Sigmoid colon (tissue), 7 donors: Measurements from ENCODE around the gene FMN2. TPM values are rescaled to one million over a fixed set of nuclear protein-coding genes. Genes with fewer than 3 reads are reported as not detected.
A peak's percentile ranks its signal among the peaks of the same experiment; 100 is the strongest.

Source experiments
- DNase-seq: peaks from one replicate; pipeline ENCODE4 v3.0.0-alpha.2; 2019
- H3K27ac ChIP-seq, 4 donors: fragments of 200-600 bp; sonication (generic); one replicate each; pipeline ENCODE4 v1.5.1; 2016 to 2019; ENCODE audit warnings: mild to moderate bottlenecking in 1 of 4
- H3K27me3 ChIP-seq, 3 donors: fragments of 200-600 bp; sonication (generic); one replicate each; pipeline ENCODE4 v1.5.1; 2019; ENCODE audit warnings: mild to moderate bottlenecking in 1 of 3
- H3K36me3 ChIP-seq, 4 donors: fragments of 200-600 bp; sonication (generic); one replicate each; pipeline ENCODE4 v1.5.1; 2016 to 2019
- H3K4me1 ChIP-seq, 4 donors: fragments of 200-600 bp; sonication (generic); one replicate each; pipeline ENCODE4 v1.5.1; 2017 to 2019
- H3K4me3 ChIP-seq, 4 donors: fragments of 200-600 bp; sonication (generic); one replicate each; pipeline ENCODE4 v1.5.1; 2017 to 2019; ENCODE audit warnings: mild to moderate bottlenecking in 2 of 4, moderate library complexity in 1 of 4
- H3K9me3 ChIP-seq, 4 donors: fragments of 200-600 bp in 3 of 4; sonication (generic) in 3 of 4; one replicate each; pipeline versions ENCODE4 v1.5.1 to v1.6.1; 2013 to 2019
- EP300 ChIP-seq, 4 donors: sonication (generic); formaldehyde crosslinking; IDR thresholded peaks; one replicate each; pipeline ENCODE4 v1.6.1; 2017; ENCODE audit warnings: antibody characterized with exemption in 4 of 4
- POLR2A ChIP-seq, 2 donors: fragments of 450-650 bp; IDR thresholded peaks; one replicate each; pipeline ENCODE4 v1.6.1; 2016; ENCODE audit warnings: antibody characterized with exemption in 2 of 2, mild to moderate bottlenecking in 2 of 2, moderate library complexity in 2 of 2
- POLR2AphosphoS5 ChIP-seq, 4 donors: sonication (generic); formaldehyde crosslinking; IDR thresholded peaks; one replicate each; pipeline ENCODE4 v1.6.1; 2017; ENCODE audit warnings: antibody characterized with exemption in 4 of 4
- WGBS, 2 donors: extraction: QIAGEN DNeasy Blood & Tissue Kit; methylation state at CpG; one replicate each; pipeline ENCODE4 v1.1.7; 2013; 5-methylcytosine and 5-hydroxymethylcytosine counted together
- intact Hi-C: fragments of 100-400 bp; cut with DNase I; formaldehyde crosslinking; loops from one replicate; pipeline ENCODE4 v1.15.1; 2023
- polyA plus RNA-seq, 3 donors: library from polyadenylated mRNA; stranded (reverse); fragments of 200-250 nt; gene quantifications; one replicate each; pipeline ENCODE4 v1.2.3, GENCODE V29; 2013
- total RNA-seq, 4 donors: library from RNA; depleted of rRNA; stranded (reverse); fragments of >200 nt; gene quantifications; one replicate each; pipeline ENCODE4 v1.1.0, GENCODE V29; 2016
- TF ChIP-seq, protein P1 (sequence below), 4 experiments: fragments of 450-650 bp in 3 of 4; fragments of 200-600 bp in 1 of 4; IDR thresholded peaks; one replicate each; pipeline ENCODE4 v1.5.1; 2016 to 2019; ENCODE audit warnings: antibody characterized with exemption in 4 of 4, mild to moderate bottlenecking in 3 of 4, moderate library complexity in 2 of 4
- donor health status: healthy with polysubstance abuse.
- donor health status: Bipolar disorder and iron deficiency.
- donor health status: healthy.

FMN2 gene
- total and polyA plus RNA-seq, 7 donors = 1.5 to 16.9 (median 10.3) TPM

DNA sequence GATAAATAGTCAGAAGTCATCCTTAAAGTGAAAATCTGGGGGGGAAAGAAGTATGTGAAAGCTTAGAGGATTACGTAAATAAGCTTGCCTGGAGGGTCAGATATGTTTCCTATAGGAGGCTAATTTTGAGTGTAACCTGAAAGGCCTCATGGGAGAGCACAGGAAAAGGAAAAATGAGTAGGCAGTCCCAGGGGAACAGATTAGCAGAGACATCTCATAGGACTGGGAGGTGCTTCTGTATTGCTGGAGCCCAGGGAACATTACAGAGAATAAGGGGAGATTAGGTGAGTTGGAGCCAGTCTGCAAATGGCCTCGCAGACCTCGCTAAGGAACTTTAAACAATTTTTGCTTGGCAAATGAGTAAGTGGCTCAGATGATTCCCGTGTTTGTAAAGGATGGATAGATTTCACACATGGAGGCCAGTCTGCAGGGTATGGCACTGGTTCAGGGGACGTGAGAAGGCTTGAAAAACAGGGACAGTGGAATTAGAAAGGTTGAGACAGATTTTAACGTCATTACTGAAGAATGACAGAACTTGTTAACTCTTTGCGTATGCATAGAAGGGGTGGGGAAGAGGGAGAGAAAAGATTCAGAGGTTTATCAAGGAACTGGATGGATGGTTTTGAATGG lies 371.2 kb downstream of the FMN2 start:
- H3K27me3 ChIP-seq = no peaks in the 10 kb centered on the region
- H3K9me3 ChIP-seq = no peaks in the 10 kb centered on the region
- no peak overlapping the region for H3K27ac ChIP-seq
- WGBS, 2 donors = 77 to 80% methylated on average over 7 of the region's 7 CpGs
- peaks cover 0 to 15% (median 14%) of the 10 kb centered on the region in 4 donors for H3K4me1 ChIP-seq
- no peaks in the 10 kb centered on the region for H3K36me3 ChIP-seq
- DNase-seq = no peak
- TF ChIP-seq EP300 (IDR thresholded peaks at IDR 0.05) = no peak
- TF ChIP-seq, protein P1, sequence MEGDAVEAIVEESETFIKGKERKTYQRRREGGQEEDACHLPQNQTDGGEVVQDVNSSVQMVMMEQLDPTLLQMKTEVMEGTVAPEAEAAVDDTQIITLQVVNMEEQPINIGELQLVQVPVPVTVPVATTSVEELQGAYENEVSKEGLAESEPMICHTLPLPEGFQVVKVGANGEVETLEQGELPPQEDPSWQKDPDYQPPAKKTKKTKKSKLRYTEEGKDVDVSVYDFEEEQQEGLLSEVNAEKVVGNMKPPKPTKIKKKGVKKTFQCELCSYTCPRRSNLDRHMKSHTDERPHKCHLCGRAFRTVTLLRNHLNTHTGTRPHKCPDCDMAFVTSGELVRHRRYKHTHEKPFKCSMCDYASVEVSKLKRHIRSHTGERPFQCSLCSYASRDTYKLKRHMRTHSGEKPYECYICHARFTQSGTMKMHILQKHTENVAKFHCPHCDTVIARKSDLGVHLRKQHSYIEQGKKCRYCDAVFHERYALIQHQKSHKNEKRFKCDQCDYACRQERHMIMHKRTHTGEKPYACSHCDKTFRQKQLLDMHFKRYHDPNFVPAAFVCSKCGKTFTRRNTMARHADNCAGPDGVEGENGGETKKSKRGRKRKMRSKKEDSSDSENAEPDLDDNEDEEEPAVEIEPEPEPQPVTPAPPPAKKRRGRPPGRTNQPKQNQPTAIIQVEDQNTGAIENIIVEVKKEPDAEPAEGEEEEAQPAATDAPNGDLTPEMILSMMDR (IDR thresholded peaks at IDR 0.05) = no peak
- no peak for TF ChIP-seq POLR2AphosphoS5 (IDR thresholded peaks at IDR 0.05)
- no peak for TF ChIP-seq POLR2A (IDR thresholded peaks at IDR 0.05)
- intact Hi-C loops = loop anchor here (5.0 kb wide), 1 partner anchor 134 kb away; no protein-coding TSS in a partner anchor
- H3K4me3 ChIP-seq = no peak overlapping the region

DNA sequence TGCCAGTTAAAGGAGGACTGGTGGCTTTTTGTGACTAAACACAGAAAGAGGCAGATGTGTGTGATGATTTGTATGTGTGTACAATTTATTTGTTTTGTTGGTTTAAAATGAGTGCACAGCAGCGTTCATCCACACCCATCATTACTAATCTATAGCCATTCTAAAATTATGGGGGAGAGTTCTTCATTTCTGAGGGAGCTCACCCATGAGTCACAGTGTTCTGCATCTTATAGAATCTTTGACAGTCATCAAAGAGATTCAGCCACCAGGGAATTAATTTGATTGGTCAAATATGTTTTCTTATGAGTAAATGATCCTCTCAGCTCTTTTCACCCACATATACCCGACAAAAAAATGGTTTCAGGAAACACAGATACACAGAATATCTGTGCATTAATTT lies 372.4 kb downstream of the FMN2 start:
- H3K4me1 ChIP-seq = peaks cover 0 to 15% (median 14%) of the 10 kb centered on the region in 4 donors
- no peaks in the 10 kb centered on the region for H3K27me3 ChIP-seq
- no peak for TF ChIP-seq EP300 (IDR thresholded peaks at IDR 0.05)
- DNase-seq = no peak
- 72 to 75% methylated on average over 2 of the region's 2 CpGs for WGBS, 2 donors
- H3K4me3 ChIP-seq = no peak overlapping the region
- no peaks in the 10 kb centered on the region for H3K36me3 ChIP-seq
- no peaks in the 10 kb centered on the region for H3K9me3 ChIP-seq
- no peak overlapping the region for H3K27ac ChIP-seq
- intact Hi-C loops = loop anchor here (5.0 kb wide), 1 partner anchor 133 kb away; no protein-coding TSS in a partner anchor

DNA sequence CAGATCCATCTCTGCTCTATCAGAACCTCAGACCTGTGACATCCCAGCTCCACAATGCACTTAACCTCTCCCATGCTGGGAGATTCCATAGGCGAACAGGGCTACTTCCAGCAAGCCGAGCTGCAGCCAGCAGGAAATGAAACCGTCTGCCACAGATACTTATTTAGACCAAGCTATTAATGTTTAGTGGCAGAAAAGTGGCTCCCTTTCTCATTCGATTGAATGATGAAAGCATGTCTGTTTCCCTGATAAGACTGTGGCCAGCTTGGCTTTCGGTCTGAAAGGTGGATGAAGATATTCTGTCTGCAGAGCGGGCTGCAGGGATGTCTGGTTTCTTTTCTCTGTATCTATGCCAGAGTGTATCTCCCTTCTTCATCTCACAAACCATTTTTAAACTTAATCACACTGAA lies 373.9 kb downstream of the FMN2 start:
- 45 to 70% methylated on average over 6 of the region's 6 CpGs for WGBS, 2 donors
- H3K36me3 ChIP-seq = no peaks in the 10 kb centered on the region
- DNase-seq = no peak
- no peaks in the 10 kb centered on the region for H3K27me3 ChIP-seq
- no peaks in the 10 kb centered on the region for H3K9me3 ChIP-seq
- H3K27ac ChIP-seq = no peak overlapping the region
- TF ChIP-seq POLR2A (IDR thresholded peaks at IDR 0.05) (no peak), POLR2AphosphoS5 (IDR thresholded peaks at IDR 0.05) (no peak), EP300 (IDR thresholded peaks at IDR 0.05) (no peak)
- TF ChIP-seq, protein P1 (IDR thresholded peaks at IDR 0.05) = no peak
- intact Hi-C loops = loop anchor here (5.0 kb wide), 1 partner anchor 227 kb away; no protein-coding TSS in a partner anchor
- peaks cover 0 to 15% (median 14%) of the 10 kb centered on the region in 4 donors for H3K4me1 ChIP-seq
- peak overlapping the region in 3 of 4 donors; percentile 8 to 25 (median 23) for H3K4me3 ChIP-seq

DNA sequence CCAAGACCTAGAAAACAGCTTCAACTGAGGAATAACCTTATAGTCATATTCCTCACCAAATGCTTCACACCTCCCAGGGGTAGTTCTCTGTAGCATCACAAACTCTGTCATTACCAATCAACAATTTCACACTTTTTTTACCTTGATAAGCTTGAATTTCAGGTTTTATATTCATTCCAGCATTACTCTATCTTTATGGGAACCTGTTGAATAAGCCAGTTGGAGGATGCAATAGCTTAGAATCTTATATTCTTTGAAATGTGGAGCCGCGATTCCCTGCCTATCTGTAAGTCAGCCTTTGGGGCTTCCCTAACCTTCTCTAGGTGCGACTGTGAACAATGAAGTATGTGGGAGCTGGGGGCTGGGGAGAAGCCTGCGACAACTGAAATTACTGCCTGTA lies 374.8 kb downstream of the FMN2 start:
- H3K4me1 ChIP-seq = peaks cover 0 to 15% (median 14%) of the 10 kb centered on the region in 4 donors
- H3K27me3 ChIP-seq = no peaks in the 10 kb centered on the region
- no peak overlapping the region for H3K27ac ChIP-seq
- no peak overlapping the region for H3K4me3 ChIP-seq
- H3K9me3 ChIP-seq = no peaks in the 10 kb centered on the region
- 90 to 95% methylated on average over 4 of the region's 4 CpGs for WGBS, 2 donors
- intact Hi-C loops = loop anchor here (5.0 kb wide), 1 partner anchor 226 kb away; no protein-coding TSS in a partner anchor
- no peaks in the 10 kb centered on the region for H3K36me3 ChIP-seq
- TF ChIP-seq, protein P1 (IDR thresholded peaks at IDR 0.05) = no peak
- TF ChIP-seq EP300 (IDR thresholded peaks at IDR 0.05) (no peak), POLR2A (IDR thresholded peaks at IDR 0.05) (no peak), POLR2AphosphoS5 (IDR thresholded peaks at IDR 0.05) (no peak)
- DNase-seq = no peak

DNA sequence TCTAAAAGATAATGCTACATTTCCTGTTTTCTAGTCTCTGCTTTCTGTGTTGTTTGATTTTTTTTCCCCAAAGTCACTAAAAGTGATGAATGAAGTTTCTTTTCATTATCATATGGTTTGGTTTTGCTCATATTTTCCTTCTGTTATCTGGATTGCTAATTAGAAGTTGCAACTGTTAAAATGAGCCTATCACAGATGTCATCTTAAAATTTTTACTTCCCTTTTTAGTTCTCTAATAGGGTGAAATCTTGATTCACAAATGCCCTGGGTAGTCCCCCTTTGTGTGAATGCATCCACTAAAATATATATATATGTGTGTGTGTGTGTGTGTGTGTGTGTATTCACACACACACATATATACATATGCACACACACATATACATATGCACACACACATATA lies 376.2 kb downstream of the FMN2 start:
- Histone ChIP-seq H3K4me1 (peaks cover 0 to 15% (median 14%) of the 10 kb centered on the region in 4 donors), H3K36me3 (no peaks in the 10 kb centered on the region), H3K27ac (no peak overlapping the region), H3K9me3 (no peaks in the 10 kb centered on the region), H3K27me3 (no peaks in the 10 kb centered on the region), H3K4me3 (no peak overlapping the region)
- intact Hi-C loops = loop anchor here (5.0 kb wide), 1 partner anchor 224 kb away; no protein-coding TSS in a partner anchor
- no peak for DNase-seq
- TF ChIP-seq EP300 (IDR thresholded peaks at IDR 0.05) (no peak), POLR2A (IDR thresholded peaks at IDR 0.05) (no peak), POLR2AphosphoS5 (IDR thresholded peaks at IDR 0.05) (no peak)
- TF ChIP-seq, protein P1 (IDR thresholded peaks at IDR 0.05) = no peak
